Measurements from ENCODE around the gene DUSP5.

DNA sequence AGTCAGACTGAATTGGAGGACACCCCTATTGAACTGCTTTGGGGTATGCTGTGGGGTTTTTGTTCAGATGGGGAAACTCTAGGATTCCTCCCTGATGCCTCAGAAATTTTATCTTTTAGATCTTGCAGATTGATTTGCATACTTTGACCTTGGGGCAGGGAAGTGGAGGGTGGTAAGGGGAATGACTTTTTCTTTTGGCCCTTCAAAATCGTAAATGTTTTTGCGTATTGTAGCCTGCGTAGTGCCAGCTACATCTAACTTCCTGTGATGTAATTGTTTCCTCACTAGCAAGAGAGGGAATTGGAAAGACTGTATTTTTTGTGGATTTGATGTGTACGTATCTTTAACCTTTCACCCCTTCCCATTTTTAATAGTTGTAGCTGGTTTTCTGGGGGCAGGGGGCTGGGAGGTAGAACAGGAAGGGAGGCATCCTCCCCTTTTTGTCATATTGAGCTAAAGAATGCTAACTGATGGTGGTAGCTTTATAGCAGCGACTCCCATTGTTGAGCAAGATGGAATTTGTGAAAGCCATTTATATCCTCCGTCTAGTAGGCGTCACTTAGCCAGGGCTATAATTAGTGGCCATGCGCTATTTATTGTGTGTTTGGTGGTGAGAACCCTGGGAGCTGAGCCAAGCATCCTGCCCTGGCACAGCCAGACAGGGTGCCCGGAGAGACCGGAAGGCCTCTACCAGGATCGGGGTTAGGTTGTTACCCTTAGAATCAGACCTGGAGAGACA lies 11.3 kb downstream of the DUSP5 start:
- no peak for TF ChIP-seq EZH2phosphoT487 (IDR thresholded peaks at IDR 0.05; ENCODE audit: low read length)
- TF ChIP-seq, protein P1, sequence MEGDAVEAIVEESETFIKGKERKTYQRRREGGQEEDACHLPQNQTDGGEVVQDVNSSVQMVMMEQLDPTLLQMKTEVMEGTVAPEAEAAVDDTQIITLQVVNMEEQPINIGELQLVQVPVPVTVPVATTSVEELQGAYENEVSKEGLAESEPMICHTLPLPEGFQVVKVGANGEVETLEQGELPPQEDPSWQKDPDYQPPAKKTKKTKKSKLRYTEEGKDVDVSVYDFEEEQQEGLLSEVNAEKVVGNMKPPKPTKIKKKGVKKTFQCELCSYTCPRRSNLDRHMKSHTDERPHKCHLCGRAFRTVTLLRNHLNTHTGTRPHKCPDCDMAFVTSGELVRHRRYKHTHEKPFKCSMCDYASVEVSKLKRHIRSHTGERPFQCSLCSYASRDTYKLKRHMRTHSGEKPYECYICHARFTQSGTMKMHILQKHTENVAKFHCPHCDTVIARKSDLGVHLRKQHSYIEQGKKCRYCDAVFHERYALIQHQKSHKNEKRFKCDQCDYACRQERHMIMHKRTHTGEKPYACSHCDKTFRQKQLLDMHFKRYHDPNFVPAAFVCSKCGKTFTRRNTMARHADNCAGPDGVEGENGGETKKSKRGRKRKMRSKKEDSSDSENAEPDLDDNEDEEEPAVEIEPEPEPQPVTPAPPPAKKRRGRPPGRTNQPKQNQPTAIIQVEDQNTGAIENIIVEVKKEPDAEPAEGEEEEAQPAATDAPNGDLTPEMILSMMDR (IDR thresholded peaks at IDR 0.05; ENCODE audit: low read length) = no peak
